HS-27A (cell line): ENCODE results near the gene BAHCC1.

Experiments used
- DNase-seq: peaks from one replicate; pipeline ENCODE4 v3.0.0-alpha.2; 2012; ENCODE audit warnings: low read depth, missing footprints

Gene BAHCC1

DNA sequence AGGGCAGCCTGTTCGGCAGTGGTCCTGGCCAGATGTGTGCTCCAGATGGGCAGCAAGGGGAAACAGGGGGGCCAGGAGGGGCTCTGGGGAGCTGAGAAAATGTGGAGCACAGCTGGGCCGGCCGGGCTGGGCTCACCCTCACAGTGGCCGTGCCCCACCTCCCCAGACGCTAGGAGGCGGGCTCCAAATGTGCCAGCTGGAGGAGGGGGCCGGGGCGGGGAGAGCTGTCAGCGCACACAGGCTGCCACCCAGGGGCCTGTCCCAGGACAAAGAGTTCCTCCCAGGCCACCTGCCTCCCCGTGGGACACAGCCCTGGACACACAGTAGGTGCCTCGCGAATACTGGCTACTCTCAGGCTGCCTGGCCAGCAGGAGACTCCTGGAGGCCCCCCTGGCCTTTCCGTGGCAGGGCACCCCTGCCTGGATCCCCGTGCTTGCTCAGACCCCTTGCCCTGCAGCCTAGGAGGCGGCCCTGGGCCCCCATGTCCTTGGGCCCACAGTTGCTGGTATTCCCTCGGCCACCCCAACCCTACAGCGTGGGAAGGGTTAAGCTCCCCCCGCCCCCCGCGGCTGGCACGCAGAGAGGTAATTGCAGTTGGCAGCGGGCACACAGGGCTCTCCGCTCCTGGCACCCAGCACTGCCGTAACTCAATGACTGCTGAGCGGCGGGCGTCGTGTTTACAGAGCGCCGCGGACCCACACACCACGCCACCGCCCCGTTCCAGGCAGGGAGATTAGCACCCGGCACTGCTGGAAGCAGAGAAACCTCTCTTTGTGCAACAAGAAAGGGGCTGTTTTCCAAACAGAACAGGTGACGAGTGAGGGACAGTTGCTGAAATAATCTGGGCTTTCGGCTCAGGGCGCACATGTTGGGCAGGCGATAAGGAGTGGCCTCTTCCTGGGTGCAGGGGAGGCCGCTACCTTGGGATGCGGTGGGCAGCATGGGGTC lies 32.2 kb downstream of the BAHCC1 start:
- DNase-seq, result no peak

DNA sequence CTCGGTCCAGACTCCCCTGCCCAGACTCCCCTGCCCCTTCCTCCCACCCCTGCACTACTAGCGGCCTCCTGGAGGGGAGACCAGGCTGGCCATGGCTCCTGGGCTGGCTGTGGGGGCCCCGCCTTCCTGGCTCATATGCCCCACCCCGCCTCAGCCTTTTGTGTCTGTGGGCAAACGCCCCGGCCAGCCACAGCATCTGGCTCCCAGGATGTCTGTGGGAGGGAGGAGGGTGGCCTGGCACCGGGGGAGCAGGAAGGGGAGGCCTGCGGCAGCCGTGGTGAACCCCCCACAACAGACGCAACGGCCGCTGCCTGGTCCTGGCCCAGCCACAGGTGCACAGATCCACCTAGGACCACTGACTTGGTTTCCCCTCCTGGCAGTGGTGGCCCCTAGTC lies 32.9 kb downstream of the BAHCC1 start:
- no peak for DNase-seq

DNA sequence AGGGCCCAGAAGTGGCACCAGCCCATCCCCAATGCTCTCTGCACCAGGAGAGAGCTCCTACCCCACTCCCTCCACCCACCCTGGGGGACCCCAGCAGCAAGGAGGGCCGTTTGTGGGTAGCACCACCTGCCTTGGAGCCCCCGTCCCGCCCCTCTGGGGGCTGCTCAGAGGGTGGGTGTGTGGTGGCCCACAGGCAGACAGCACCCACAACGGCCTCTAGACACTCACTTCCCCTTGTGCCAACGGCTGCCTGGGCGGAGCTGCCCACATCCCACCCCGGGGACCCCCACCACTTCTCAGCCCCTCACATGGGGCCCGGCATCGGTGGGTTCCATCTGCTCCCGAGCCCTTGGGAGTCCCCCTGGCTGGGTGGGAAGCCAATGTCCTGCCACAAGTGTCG lies 33.3 kb downstream of the BAHCC1 start:
- DNase-seq, result no peak

DNA sequence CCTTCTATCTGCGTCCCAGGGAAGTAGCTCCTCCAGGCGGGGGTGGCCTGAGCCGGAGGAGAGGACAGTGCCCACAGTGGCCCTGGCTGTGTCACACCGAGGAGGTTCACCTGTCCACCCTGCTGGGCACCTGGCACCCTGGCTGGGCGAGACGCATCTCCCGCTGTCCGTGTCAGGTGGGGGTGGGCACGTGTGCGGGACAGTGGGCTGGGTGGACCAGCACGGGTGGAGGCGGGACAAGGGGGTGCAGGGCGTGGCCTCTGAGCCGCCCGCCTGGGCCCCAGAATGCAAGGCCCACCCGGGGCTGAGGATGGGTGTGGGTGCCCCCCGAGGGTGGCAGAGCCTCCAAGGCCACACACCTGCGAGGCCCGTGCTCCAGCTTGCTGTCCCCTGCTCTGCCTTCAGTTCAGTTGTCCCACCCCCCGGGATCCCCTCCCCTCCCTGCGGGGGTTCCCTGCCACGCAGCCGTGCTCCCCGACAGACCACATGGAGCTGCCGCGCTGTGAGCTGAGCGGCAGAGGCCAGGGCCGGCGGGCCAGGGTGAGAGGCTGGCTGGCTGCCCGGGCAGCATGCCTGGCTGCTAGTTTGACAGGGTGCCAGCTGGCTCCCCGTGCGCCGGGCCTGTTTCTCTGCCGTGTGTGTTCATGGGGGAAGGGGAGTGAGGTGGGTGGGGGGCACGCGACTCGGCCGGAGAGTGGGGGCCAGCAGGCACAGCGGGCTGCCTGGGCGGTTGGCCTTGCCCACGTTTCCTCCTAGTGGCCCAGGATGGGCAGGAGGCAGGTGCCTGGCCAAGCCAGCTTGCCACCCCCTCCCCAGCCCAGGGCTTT lies 33.9 kb downstream of the BAHCC1 start:
- DNase-seq, result no peak

DNA sequence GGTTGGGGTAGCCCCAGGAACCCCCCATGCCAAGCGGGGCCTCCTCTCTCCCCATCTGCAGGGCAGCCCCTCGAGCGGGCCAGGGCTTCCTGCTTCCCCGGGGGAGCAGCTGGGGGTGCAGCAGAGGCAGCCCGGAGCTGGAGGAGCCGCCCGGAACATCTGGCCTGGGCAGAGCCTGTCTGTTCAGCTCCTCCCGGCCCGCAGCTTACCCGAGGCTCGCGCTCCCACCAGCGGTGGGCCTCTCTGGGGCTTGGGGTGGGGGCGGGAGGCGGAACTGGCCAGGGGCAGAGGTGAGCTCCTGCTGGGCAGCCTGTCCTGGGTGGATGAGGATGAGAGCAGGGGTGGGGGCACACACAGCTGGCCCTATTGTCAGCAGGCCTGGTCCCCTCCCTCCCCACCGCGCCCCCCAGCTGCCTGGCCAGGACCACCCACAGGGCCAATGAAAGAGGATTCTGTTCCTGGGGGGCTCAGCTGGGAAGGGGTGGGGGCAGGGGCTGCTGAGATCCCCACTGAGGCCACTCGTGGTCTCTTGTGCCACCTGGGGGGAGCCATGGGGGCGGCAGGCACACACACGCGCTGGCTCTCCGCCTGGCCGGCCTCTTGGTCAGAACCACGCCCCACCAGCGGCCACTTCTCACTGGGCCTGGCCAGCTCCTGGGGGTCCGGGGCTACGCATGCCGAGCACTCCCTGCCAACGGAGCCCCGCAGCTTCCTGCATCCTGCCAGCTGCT lies 34.7 kb downstream of the BAHCC1 start:
- no peak for DNase-seq

DNA sequence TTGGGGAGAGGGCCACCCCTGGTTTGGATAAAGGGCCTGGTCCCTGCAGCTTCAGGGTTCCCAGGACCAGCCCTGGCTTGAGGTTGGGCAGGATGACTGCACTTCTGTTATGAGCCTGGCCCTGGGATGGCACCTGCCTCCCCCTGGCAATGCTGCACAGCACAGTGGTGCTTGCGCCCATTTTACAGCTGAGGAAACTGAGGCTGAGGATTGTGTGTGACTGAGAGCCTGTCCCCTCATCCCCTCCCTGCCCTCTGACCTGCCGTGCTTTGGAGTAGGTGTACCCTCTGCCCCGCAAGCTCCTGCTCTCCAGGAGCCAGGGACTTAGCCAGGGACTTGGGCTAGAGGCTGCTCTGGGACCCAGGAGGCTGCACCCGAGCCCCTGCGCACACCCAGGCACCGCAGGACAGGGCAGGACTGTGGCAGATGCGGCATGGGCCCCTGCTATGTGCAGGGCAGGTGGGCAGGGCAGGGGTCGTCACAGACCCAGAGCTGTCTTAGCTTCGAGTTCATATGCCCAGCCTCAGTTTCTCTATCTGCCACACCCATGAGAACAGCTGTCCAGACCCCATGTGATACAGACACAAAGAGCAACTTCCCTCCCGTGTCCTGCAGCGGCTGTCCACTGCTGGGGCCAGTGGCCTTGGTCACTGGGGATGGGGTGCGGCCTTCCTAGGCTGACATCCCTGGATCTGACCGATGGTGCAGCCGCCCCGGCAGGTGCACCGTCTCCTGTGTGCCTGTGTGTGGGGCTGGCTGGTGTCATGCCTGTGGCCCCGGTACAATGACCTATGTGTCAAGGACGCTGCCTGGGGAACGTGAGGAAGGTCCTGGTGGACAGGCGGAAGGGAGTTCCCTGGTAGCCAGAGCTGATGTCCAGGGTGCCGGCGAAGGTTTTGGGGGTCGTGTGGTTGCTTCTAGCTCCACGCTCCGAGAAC lies 36.6 kb downstream of the BAHCC1 start:
- no peak for DNase-seq

DNA sequence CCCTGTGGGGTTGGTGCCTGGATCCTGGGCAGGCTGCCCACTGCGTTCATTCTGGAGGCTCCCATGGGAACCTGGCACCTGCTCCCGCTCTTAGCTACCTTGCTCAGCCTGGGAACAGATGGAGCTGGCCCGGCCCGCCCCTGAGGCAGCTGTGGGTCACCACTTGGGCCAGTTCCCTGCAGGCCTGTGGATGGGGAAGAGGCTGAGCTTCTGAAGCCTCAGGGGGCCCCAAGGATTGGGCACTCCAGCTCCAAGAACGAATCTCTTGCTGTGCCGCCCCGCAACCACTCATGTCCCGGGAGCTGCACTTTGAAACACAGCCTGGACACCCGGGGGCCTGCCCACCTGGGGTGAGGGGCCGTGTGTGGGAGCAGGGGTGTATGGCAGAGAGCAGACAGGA lies 37.7 kb downstream of the BAHCC1 start:
- DNase-seq, result no peak

DNA sequence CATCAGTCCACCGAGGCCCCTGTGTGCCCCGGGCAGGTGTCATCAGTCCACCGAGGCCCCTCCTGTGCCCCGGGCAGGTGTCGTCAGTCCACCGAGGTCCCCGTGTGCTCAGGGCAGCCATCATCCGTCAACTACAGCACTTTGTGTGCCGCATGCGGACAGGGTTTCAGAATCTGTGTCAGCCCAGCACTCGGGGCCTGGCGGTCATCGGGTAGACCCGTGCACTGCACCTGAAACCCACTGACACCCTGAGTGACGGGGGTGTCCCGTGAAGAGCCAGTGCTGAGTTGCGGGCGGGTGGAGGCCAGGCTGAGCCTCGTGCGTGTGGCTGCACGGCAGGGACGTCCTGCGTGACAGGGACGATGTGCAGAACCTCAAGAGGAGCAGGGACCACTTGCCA lies 38.4 kb downstream of the BAHCC1 start:
- DNase-seq, result no peak

DNA sequence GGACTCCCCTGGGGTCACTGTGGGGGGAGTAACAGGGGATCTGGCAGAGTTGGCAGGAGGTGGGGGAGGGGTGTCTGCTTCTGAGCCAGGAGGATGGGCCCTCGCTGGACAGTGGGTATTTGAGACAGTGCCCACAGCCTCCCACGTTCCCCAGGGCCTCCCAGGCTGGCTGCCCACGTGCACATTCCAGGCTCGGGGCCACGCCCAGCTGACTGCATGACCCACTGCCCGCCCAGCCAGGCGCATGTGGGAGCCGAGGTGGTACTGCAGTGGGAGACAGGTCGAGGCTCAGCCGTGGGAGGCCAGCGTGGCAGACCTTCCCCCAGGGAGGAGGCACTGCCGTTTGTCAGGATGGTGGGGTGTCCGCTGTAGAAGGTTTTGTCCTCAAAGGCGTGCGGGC lies 38.8 kb downstream of the BAHCC1 start:
- no peak for DNase-seq

DNA sequence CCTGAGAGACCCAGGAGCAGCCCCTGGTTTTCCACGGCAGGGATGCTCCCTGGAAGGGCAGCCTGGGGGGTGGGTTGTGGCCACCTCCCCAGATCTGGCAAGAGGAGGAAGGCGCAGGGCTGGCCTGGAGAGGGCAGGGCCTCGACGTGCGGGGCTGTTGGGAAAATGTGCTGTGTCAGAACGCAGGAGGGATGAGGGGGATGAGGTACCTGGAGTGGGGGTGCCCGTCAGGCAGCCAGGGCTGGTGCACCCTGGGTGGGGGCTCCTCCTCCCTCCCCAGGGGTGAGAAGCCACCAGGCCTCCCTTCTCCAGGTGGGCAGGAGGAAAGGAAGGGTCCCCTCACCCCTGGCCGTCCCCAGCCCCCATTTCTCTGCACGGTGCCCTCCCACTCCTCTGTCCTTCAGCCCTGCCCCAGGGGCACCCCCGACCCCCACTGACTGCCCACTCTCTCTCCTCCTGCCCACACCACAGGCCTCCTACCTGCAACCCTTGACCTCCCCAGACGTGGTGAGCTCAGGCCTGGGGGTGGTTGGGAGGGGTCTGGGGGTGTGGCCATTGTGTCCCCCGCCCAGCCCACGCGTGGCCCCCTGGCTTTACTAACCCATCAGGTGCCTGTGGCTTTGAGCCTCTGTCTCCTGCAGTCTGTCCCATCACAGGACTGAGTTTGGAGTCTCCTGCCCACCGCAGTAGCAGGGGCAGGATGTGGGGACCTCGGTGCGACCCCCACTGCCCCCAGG lies 39.6 kb downstream of the BAHCC1 start:
- no peak for DNase-seq

DNA sequence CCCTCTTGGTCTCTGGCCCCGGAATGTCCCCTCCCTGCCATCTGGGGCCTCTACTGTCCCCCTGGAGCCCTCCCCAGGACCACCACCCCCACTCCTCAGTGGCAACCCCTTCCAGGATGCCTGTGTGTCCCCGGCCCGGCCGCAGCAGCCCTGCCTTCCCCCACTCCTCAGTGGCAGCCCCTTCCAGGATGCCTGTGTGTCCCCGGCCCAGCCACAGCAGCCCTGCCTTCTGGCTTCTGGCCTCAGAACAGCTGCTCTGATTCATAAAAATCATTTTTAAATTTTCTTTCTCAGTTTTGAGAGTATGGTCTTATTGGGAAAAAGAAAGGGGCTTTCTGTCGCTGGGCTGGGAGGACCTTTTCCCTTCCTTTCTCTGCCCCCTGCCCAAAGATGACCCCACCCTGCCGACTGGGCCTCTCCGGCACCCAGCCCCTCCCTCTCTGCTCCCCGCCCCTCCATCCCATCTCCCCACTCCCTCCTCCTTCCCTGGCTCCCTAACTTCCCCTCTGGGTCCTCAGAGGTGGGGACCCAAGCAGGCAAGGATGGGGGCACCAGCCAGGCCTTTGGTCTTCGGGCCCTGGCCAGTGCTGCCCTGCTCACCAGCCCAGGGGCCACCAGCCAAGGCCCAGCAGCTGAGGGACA lies 40.5 kb downstream of the BAHCC1 start:
- no peak for DNase-seq

DNA sequence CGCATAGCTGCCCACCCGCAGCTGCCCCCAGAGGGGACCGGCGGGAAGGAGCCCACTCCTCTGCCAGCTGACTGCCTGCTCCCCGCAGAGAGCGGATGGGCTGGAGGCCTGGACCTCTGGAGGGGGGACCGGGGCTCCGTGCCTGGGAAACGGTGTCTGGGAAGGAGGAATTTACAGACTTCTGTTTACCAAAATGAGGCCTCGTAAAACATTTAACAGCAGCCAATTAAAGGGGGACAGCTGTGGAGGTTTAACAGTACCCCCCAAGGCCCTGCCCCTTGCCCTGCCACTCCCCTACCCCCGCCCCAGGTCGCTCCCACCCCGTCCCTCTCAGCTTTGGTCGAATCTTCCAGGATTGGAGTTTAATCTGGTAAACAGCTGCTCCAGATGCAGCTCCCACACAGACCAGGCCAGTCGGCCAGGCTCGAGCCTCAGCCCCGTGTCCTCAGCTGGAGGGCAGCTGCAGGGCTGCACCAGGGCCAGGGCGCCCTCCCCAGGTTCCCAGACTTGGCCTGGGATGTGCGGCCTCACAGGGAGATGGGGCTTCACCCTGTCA lies 41.1 kb downstream of the BAHCC1 start:
- no peak for DNase-seq

DNA sequence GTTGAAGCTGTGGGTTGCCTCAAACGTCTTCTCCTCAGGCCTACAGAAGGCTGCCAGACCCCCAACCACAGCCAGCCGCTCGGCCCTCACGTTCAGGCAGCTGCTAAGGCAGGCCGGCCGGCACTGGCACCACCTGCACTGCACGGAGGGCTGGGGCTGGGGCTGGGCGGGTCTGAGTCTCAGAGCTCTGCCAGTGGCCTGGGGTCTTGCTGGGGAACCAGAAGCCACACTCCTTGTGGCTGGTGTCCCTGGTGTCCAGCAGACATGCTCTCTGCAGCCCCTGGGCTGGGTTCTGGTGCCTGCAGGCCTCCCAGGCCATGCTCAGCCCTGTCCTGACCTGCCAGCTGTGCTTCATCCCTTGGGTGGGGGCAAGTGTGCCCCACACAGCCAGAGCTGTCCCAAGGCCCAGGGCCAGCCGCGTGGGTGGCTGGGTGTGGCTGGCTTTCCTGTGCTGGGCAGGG lies 42.0 kb downstream of the BAHCC1 start:
- DNase-seq, result no peak

DNA sequence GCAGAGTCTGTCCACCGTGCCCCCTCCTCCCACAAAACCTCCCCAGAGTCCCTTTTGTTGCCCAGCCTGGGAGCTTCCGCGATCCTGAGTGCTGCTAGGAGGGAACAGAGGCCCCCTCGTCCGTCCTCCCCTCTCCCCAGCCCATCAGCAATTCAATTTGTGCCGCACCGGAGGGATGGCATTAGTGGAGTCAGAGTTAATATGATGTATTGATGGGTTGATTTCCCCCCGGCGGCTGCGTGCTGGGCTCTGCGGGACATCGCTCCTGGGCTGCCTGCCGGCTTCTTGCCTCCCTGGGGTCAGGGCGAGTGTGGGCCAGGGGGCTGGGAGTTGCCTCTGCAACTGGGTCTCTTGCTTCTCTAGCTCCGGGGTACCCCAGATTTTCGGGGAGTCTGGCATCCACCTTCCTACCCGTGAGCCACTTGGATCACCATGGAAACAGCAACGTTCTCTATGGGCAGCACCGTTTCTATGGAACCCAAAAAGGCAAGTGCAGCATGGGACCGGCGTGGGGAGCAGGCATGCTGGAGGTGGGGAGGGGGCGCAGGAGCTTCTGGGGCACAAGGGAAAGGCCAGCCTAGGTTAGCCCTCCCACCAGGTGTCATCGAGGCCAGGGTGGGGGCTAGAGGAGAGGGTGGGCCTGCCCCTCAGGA lies 42.9 kb downstream of the BAHCC1 start:
- no peak for DNase-seq

DNA sequence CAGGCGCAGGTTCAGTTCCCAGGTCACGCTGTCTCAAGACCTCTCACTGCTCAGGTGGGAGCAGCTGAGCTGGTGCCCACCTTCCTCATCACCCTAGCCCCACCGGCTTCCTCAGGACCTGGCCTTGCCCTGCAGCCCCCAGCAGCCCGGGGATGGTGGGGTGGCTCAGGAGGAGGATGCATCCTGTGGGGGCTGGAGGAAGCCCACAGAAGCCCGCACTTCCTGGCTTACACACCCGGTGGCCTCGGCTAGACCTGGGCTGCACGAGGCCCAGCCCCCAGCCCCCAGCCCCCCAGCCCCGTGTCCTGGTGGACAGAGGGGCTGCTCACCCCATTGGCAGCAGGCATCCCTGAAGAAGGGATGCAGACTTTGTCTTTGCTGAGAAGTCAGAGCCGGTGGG lies 43.4 kb downstream of the BAHCC1 start:
- no peak for DNase-seq

DNA sequence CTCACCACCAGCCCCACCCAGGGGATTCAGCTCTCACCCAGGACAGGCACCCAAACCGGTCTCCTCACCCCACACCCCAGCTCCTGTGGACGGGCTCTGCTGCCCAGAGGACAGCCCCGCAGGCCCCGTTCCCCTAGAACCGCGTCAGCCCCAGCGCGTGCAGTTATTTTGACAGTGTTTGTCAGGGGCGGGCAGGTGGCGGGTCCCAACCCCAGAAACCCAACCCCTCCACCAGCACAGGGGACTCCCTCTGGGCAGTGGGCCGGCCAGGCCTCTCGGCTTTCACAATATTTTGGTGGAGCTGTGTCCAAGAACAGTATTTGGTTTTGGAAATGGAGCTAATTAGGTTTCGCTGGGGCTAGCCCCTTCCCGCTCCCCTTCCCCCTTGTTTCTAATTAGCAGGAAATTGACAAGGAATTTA lies 44.8 kb downstream of the BAHCC1 start:
- no peak for DNase-seq

DNA sequence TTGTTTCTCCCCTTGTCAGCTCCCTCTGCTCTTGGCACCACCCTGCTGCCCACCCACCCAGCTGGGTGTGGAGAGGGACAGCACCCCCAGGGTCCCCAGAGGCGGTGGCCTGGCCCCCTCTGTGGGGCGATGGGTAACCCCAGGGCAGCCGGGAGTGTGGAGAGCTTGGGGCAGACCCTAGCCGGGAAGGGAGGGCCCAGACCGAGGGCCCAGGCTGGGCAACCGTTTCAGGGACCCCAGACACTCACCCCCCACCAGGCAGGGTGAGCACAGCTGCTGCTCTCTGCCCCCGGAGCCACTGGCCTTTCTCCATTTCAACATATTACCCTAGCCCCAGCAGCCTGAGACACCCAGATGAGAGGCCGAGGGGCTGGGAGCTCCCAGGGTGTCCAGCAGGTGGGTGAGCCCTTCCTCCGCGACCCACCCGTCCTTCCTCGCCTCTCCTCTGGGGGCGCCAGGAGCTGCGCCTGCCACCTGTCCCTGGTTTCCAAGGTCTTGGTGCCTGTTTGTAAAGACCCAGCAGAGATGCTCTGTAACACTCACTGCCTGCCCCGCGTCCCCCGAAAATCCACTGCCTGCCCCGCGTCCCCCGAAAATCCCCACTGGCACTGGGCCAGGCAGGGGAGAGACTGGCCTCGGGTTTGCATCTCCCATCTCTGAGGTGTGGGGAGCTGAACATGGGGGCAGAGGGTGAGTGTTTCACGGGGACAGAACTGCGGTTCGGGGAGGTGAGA lies 45.4 kb downstream of the BAHCC1 start:
- no peak for DNase-seq

DNA sequence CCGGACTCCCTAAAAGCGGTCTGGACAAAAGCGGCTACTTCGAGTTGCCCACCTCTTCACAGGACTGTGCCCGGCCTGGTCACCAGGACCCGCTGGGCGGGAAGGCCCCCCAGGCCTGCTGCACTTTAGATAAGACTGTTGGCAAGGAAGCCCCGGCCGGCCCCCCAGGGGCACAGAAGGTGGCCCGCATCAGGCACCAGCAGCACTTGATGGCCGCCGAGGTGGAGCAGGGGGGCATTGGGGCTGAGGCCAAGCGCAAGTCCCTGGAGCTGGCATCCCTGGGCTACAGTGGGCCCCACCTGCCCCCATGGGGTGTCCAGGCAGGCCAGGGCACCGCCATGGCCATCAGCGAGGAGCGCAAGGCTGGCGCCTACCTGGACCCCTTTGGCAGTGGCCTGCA lies 47.5 kb downstream of the BAHCC1 start:
- no peak for DNase-seq
